ENCODE data around the gene WDR86.

The WDR86 gene

GRCh38 chr7:151426904-151427704 lies 17.3 kb upstream of the WDR86 start:
- peaks cover 4% of the 10 kb centered on the region for H3K27me3 Mint-ChIP-seq (ENCODE audit: low read depth)
- no peak for TF ChIP-seq CTCF (IDR thresholded peaks at IDR 0.05; ENCODE audit: unreplicated experiment in 3 of 3)
- H3K36me3 Mint-ChIP-seq (ENCODE audit: low read depth), result peaks cover 5% of the 10 kb centered on the region
- peaks cover 10% of the 10 kb centered on the region for H3K9me3 Mint-ChIP-seq
- peak overlapping the region; percentile 90 to 97 (median 97) for H3K27ac Mint-ChIP-seq
- peaks cover 38% of the 10 kb centered on the region for H3K4me1 Mint-ChIP-seq
- peak overlapping the region in 2 of 3 experiments; percentile 3 to 55 for H3K4me3 Mint-ChIP-seq

- Mint-ChIP-seq H3K4me3 (peak overlapping the region in 2 of 3 experiments; percentile 3 to 55), H3K4me1 (peaks cover 38% of the 10 kb centered on the region), H3K36me3 (ENCODE audit: low read depth) (peaks cover 10% of the 10 kb centered on the region), H3K27ac (peak overlapping the region; percentile 90 to 97 (median 95)), H3K9me3 (peaks cover 16% of the 10 kb centered on the region), H3K27me3 (ENCODE audit: low read depth) (peaks cover 4% of the 10 kb centered on the region)
- no peak for TF ChIP-seq CTCF (IDR thresholded peaks at IDR 0.05; ENCODE audit: unreplicated experiment in 3 of 3)
Measured at GRCh38 chr7:151426441-151426903, 16.6 kb upstream of the WDR86 start.

- H3K27ac Mint-ChIP-seq, result peak overlapping the region; percentile 90 to 97 (median 95)
- peaks cover 19% of the 10 kb centered on the region for H3K9me3 Mint-ChIP-seq
- peaks cover 4% of the 10 kb centered on the region for H3K27me3 Mint-ChIP-seq (ENCODE audit: low read depth)
- TF ChIP-seq CTCF (IDR thresholded peaks at IDR 0.05; ENCODE audit: unreplicated experiment in 3 of 3), result no peak
- no peak overlapping the region for H3K4me3 Mint-ChIP-seq
- H3K36me3 Mint-ChIP-seq (ENCODE audit: low read depth), result peaks cover 10% of the 10 kb centered on the region
- H3K4me1 Mint-ChIP-seq, result peaks cover 38% of the 10 kb centered on the region
Measured at GRCh38 chr7:151425670-151426440, 16.0 kb upstream of the WDR86 start.

GRCh38 chr7:151424799-151425198 lies 15.0 kb upstream of the WDR86 start:
- Mint-ChIP-seq H3K4me1 (peaks cover 34% of the 10 kb centered on the region), H3K27ac (peak overlapping the region in 1 of 3 experiments; percentile 55), H3K4me3 (no peak overlapping the region)

GRCh38 chr7:151423936-151424335 lies 14.1 kb upstream of the WDR86 start:
- no peak overlapping the region for H3K4me3 Mint-ChIP-seq
- H3K27me3 Mint-ChIP-seq (ENCODE audit: low read depth), result peaks cover 4% of the 10 kb centered on the region
- TF ChIP-seq CTCF (IDR thresholded peaks at IDR 0.05; ENCODE audit: unreplicated experiment in 3 of 3), result no peak
- H3K9me3 Mint-ChIP-seq, result peaks cover 26% of the 10 kb centered on the region
- H3K36me3 Mint-ChIP-seq (ENCODE audit: low read depth), result peaks cover 14% of the 10 kb centered on the region
- peak overlapping the region in 1 of 3 experiments; percentile 55 for H3K27ac Mint-ChIP-seq
- H3K4me1 Mint-ChIP-seq, result peaks cover 25% of the 10 kb centered on the region

More at GRCh38 chr7:151424799-151425198, 15.0 kb upstream of the WDR86 start:
- Mint-ChIP-seq H3K9me3 (peaks cover 26% of the 10 kb centered on the region), H3K36me3 (ENCODE audit: low read depth) (peaks cover 14% of the 10 kb centered on the region), H3K27me3 (ENCODE audit: low read depth) (peaks cover 4% of the 10 kb centered on the region)
- TF ChIP-seq CTCF (IDR thresholded peaks at IDR 0.05; ENCODE audit: unreplicated experiment in 3 of 3), result no peak

Data from nephron (organoid).